Lower leg skin (tissue), 3 donors: Measurements from ENCODE around the gene FCRLB.

ENCODE experiments used
- POLR2A ChIP-seq, 2 donors: fragments of 450-650 bp; IDR thresholded peaks; one replicate each; pipeline ENCODE4 v1.6.1; 2016 to 2017; ENCODE audit warnings: antibody characterized with exemption in 2 of 2, mild to moderate bottlenecking in 1 of 2, moderate library complexity in 1 of 2
- TF ChIP-seq, protein P1 (sequence below), 3 donors: fragments of 450-650 bp; IDR thresholded peaks; one replicate each; pipeline ENCODE4 v1.5.1; 2016; ENCODE audit warnings: antibody characterized with exemption in 3 of 3, mild to moderate bottlenecking in 3 of 3, moderate library complexity in 2 of 3

DNA sequence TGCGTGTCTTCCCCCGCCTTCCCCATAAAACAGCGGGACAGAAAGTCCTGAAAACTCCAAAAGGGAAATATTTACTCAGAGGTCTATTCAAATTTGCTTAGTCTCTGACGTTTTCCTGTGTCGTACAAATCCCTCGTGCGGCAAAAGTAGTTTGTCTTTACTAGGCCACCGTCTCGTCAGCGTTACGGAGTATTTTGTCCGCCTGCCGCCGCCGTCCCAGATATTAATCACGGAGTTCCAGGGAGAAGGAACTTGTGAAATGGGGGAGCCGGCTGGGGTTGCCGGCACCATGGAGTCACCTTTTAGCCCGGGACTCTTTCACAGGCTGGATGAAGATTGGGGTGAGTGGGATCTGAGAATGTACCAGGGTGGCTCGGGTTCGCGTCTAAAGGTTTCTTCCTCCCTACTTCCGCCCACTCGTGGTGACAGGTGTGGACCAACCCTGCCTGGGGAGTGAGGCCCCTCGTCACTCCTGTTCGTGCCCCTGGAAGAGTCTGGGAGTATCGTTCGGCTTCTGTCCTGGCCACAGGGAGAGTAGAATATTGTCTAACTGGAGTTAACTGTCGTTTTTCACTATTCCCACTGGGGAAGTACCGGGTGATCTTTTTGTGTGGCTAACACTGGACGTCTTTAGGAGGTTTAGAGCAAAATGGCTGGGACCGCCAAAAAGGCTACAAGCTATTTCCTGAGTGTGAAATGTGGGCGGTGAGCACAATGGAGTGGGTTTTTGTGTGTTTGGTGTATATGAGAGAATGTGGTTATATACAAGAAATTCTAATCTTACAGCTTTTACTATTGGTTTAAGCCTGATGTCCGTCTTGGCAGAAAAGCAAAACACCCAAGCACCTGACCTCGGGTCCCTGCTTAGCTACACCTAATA is 45.0 kb downstream of the FCRLB start, which contains the start of gene ATF6:
- peak in 1 of 2 donors; percentile 22 for TF ChIP-seq POLR2A (IDR thresholded peaks at IDR 0.05)
- TF ChIP-seq, protein P1, sequence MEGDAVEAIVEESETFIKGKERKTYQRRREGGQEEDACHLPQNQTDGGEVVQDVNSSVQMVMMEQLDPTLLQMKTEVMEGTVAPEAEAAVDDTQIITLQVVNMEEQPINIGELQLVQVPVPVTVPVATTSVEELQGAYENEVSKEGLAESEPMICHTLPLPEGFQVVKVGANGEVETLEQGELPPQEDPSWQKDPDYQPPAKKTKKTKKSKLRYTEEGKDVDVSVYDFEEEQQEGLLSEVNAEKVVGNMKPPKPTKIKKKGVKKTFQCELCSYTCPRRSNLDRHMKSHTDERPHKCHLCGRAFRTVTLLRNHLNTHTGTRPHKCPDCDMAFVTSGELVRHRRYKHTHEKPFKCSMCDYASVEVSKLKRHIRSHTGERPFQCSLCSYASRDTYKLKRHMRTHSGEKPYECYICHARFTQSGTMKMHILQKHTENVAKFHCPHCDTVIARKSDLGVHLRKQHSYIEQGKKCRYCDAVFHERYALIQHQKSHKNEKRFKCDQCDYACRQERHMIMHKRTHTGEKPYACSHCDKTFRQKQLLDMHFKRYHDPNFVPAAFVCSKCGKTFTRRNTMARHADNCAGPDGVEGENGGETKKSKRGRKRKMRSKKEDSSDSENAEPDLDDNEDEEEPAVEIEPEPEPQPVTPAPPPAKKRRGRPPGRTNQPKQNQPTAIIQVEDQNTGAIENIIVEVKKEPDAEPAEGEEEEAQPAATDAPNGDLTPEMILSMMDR (IDR thresholded peaks at IDR 0.05): no peak
